Kidney glomerular epithelial cell (primary cell): Measurements from ENCODE around the gene PSTPIP1.

Experiments
- DNase-seq: peaks from one replicate; lab custom pipeline; 2025; lab: John Stamatoyannopoulos, UW

The PSTPIP1 gene

GRCh38 chr15:76998663-76999285, 3.8 kb downstream of the PSTPIP1 start:
- no peak for DNase-seq

- DNase-seq = no peak
Measured at GRCh38 chr15:76999996-77000395, 5.1 kb downstream of the PSTPIP1 start.

GRCh38 chr15:77001351-77001750, 6.4 kb downstream of the PSTPIP1 start:
- DNase-seq = no peak

- no peak for DNase-seq
Measured at GRCh38 chr15:77001966-77002365, 7.0 kb downstream of the PSTPIP1 start.

GRCh38 chr15:77002436-77002835, 7.5 kb downstream of the PSTPIP1 start:
- no peak for DNase-seq

- DNase-seq = no peak
Measured at GRCh38 chr15:77002954-77003912, 8.3 kb downstream of the PSTPIP1 start.

GRCh38 chr15:77004189-77004588, 9.3 kb downstream of the PSTPIP1 start:
- DNase-seq = no peak

- no peak for DNase-seq
Measured at GRCh38 chr15:77009176-77009575, 14.2 kb downstream of the PSTPIP1 start.

- DNase-seq = no peak
Measured at GRCh38 chr15:77009646-77010311, 14.9 kb downstream of the PSTPIP1 start.

- no peak for DNase-seq
Measured at GRCh38 chr15:77010312-77010686, 15.4 kb downstream of the PSTPIP1 start.

- DNase-seq = no peak
Measured at GRCh38 chr15:77010857-77011256, 15.9 kb downstream of the PSTPIP1 start.

GRCh38 chr15:77012117-77012712, 17.3 kb downstream of the PSTPIP1 start:
- no peak for DNase-seq

- no peak for DNase-seq
Measured at GRCh38 chr15:77012868-77013267, 17.9 kb downstream of the PSTPIP1 start.

- DNase-seq = no peak
Measured at GRCh38 chr15:77013776-77014131, 18.8 kb downstream of the PSTPIP1 start.

- DNase-seq = no peak
Measured at GRCh38 chr15:77014132-77015081, 19.5 kb downstream of the PSTPIP1 start.

GRCh38 chr15:77015646-77016320, 20.9 kb downstream of the PSTPIP1 start:
- no peak for DNase-seq

- DNase-seq = no peak
Measured at GRCh38 chr15:77016321-77016695, 21.4 kb downstream of the PSTPIP1 start.

GRCh38 chr15:77017091-77017660, 22.2 kb downstream of the PSTPIP1 start:
- DNase-seq = no peak

- no peak for DNase-seq
Measured at GRCh38 chr15:77017761-77018720, 23.1 kb downstream of the PSTPIP1 start.
